ENCODE measurements around the gene CDC42EP4. TPM values are rescaled to one million over a fixed set of nuclear protein-coding genes. Genes with fewer than 3 reads are reported as not detected.
A peak's percentile ranks its signal among the peaks of the same experiment; 100 is the strongest.
"Not testable (repeated sequence)": the region's sequence is repeated elsewhere in the genome, so short reads cannot be mapped to it uniquely, and the experiment has no call there.

Gene CDC42EP4
- total RNA-seq, 5 donors from 2014 or later (not counting 1 experiment from before 2014, with no cell fraction given) = 1.1 to 3.7 (median 1.3) TPM

- WGBS (ENCODE audit: insufficient coverage) = 73% methylated on average over 8 of the region's 9 CpGs
- H3K4me1 ChIP-seq (ENCODE audit: control insufficient read depth in 1 of 2, extremely low read depth in 1 of 2, insufficient read depth in 2 of 2, low read length in 2 of 2) = no peaks in the 10 kb centered on the region
- no peak overlapping the region for H3K4me3 Mint-ChIP-seq
- H3K4me3 ChIP-seq (ENCODE audit: control insufficient read depth in 1 of 2, extremely low read depth in 1 of 2, low read length in 1 of 2) = no peak overlapping the region
- no peak overlapping the region for H3K27ac ChIP-seq (ENCODE audit: low read length)
- H3K27ac Mint-ChIP-seq = no peak overlapping the region
- no peaks in the 10 kb centered on the region for H3K36me3 Mint-ChIP-seq
- ChIA-PET CTCF (no interaction called here), POLR2A (no interaction called here)
- H3K4me1 Mint-ChIP-seq = peaks cover 0 to 4% (median 3%) of the 10 kb centered on the region in 3 donors
- no peak for DNase-seq
- H3K36me3 ChIP-seq (ENCODE audit: control insufficient read depth in 2 of 2, extremely low read depth in 1 of 2, insufficient read depth in 1 of 2, low read length in 1 of 2) = no peaks in the 10 kb centered on the region
- ATAC-seq (replicated peaks in 1 of 4) = no peak
- peaks cover 0 to 3% of the 10 kb centered on the region in 2 experiments for H3K27me3 ChIP-seq (replicated peaks in 1 of 2; ENCODE audit: control insufficient read depth in 2 of 2, extremely low read depth in 1 of 2, insufficient read depth in 2 of 2, low read length in 1 of 2)
- no peaks in the 10 kb centered on the region for H3K27me3 Mint-ChIP-seq
- peaks cover 0 to 3% (median 0%) of the 10 kb centered on the region in 3 donors for H3K9me3 Mint-ChIP-seq
- no peaks in the 10 kb centered on the region for H3K9me3 ChIP-seq
Measured at GRCh38 chr17:73317513-73318426, 6.0 kb upstream of the CDC42EP4 start.

DNA sequence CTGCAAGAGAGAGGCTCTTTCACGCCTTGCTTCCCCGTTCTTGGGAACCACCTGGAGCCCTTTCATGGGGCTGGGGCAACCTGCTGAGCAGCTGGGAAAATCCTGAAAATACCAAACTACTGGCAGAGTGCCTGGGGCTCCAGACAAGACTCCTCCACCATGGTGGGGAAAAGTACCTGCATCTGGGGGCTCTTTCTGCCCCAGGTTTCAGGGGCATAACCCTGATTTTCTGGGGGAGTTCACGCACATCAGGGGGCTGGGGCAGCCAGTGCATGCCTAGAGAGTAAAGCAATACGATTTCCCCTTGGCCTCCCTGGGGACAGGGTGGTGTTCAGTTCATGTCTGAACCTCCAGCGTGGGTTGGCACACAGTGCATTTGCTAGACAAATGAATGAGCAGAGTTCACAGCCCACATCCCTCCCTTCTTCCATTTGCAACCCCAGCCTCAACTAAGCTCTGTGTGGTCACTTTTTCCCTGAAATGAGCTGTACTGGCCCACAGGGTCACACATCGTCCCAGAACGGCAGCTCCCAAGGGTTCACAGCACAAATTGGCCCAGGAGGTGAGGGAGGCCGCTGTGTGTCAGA lies 5.2 kb upstream of the CDC42EP4 start:
- H3K36me3 ChIP-seq (ENCODE audit: control insufficient read depth in 2 of 2, extremely low read depth in 1 of 2, insufficient read depth in 1 of 2, low read length in 1 of 2) = no peaks in the 10 kb centered on the region
- DNase-seq (no peak), ATAC-seq (replicated peaks in 1 of 4) (no peak)
- WGBS (ENCODE audit: insufficient coverage) = 84% methylated on average over 5 of the region's 8 CpGs
- POLR2A ChIA-PET = no interaction called here
- peaks cover 0 to 4% (median 3%) of the 10 kb centered on the region in 3 donors for H3K4me1 Mint-ChIP-seq
- no peak overlapping the region for H3K27ac ChIP-seq (ENCODE audit: low read length)
- H3K27me3 Mint-ChIP-seq = no peaks in the 10 kb centered on the region
- H3K36me3 Mint-ChIP-seq = no peaks in the 10 kb centered on the region
- H3K27ac Mint-ChIP-seq = no peak overlapping the region
- peaks cover 0 to 3% of the 10 kb centered on the region in 2 experiments for H3K27me3 ChIP-seq (replicated peaks in 1 of 2; ENCODE audit: control insufficient read depth in 2 of 2, extremely low read depth in 1 of 2, insufficient read depth in 2 of 2, low read length in 1 of 2)
- no peak overlapping the region for H3K4me3 Mint-ChIP-seq
- H3K4me1 ChIP-seq (ENCODE audit: control insufficient read depth in 1 of 2, extremely low read depth in 1 of 2, insufficient read depth in 2 of 2, low read length in 2 of 2) = peaks cover 0 to 5% of the 10 kb centered on the region in 2 experiments
- no peaks in the 10 kb centered on the region for H3K9me3 ChIP-seq
- no peaks in the 10 kb centered on the region for H3K9me3 Mint-ChIP-seq
- CTCF ChIA-PET = no interaction called here
- no peak overlapping the region for H3K4me3 ChIP-seq (ENCODE audit: control insufficient read depth in 1 of 2, extremely low read depth in 1 of 2, low read length in 1 of 2)

- CTCF ChIA-PET = interaction anchor here in 1 of 2 donors (0.6 kb wide), 1 partner anchor 666 kb away, joined by 3 read pairs; no protein-coding TSS in a partner anchor
- H3K9me3 ChIP-seq = no peaks in the 10 kb centered on the region
Measured at GRCh38 chr17:73315471-73315870, 3.7 kb upstream of the CDC42EP4 start.

GRCh38 chr17:73313526-73314127 lies 1.8 kb upstream of the CDC42EP4 start:
- H3K27ac Mint-ChIP-seq = peak overlapping the region; percentile 34 to 41
- no peaks in the 10 kb centered on the region for H3K9me3 Mint-ChIP-seq
- no peak overlapping the region for H3K27ac ChIP-seq (ENCODE audit: low read length)
- H3K9me3 ChIP-seq = no peaks in the 10 kb centered on the region
- peak overlapping the region; percentile 47 to 54 (median 47) for H3K4me3 Mint-ChIP-seq
- POLR2A ChIA-PET = no interaction called here
- H3K27me3 ChIP-seq (replicated peaks in 1 of 2; ENCODE audit: control insufficient read depth in 2 of 2, extremely low read depth in 1 of 2, insufficient read depth in 2 of 2, low read length in 1 of 2) = peaks cover 0 to 25% of the 10 kb centered on the region in 2 experiments
- H3K4me1 Mint-ChIP-seq = peaks cover 13 to 16% (median 14%) of the 10 kb centered on the region in 3 donors
- DNase-seq (no peak), ATAC-seq (replicated peaks in 1 of 4) (no peak)
- WGBS (ENCODE audit: insufficient coverage) = 50% methylated on average over 2 of the region's 8 CpGs
- no peaks in the 10 kb centered on the region for H3K27me3 Mint-ChIP-seq
- peaks cover 7 to 26% of the 10 kb centered on the region in 2 experiments for H3K4me1 ChIP-seq (ENCODE audit: control insufficient read depth in 1 of 2, extremely low read depth in 1 of 2, insufficient read depth in 2 of 2, low read length in 2 of 2)
- CTCF ChIA-PET = interaction anchor here in 1 of 2 donors (0.7 kb wide), 1 partner anchor 8 kb away, joined by 3 read pairs; no protein-coding TSS in a partner anchor
- no peaks in the 10 kb centered on the region for H3K36me3 ChIP-seq (ENCODE audit: control insufficient read depth in 2 of 2, extremely low read depth in 1 of 2, insufficient read depth in 1 of 2, low read length in 1 of 2)
- no peak overlapping the region for H3K4me3 ChIP-seq (ENCODE audit: control insufficient read depth in 1 of 2, extremely low read depth in 1 of 2, low read length in 1 of 2)
- no peaks in the 10 kb centered on the region for H3K36me3 Mint-ChIP-seq

More at GRCh38 chr17:73315471-73315870, 3.7 kb upstream of the CDC42EP4 start:
- Histone ChIP-seq H3K4me1 (ENCODE audit: control insufficient read depth in 1 of 2, extremely low read depth in 1 of 2, insufficient read depth in 2 of 2, low read length in 2 of 2) (peaks cover 3 to 16% of the 10 kb centered on the region in 2 experiments), H3K36me3 (ENCODE audit: control insufficient read depth in 2 of 2, extremely low read depth in 1 of 2, insufficient read depth in 1 of 2, low read length in 1 of 2) (no peaks in the 10 kb centered on the region), H3K27me3 (replicated peaks in 1 of 2; ENCODE audit: control insufficient read depth in 2 of 2, extremely low read depth in 1 of 2, insufficient read depth in 2 of 2, low read length in 1 of 2) (peaks cover 0 to 8% of the 10 kb centered on the region in 2 experiments), H3K4me3 (ENCODE audit: control insufficient read depth in 1 of 2, extremely low read depth in 1 of 2, low read length in 1 of 2) (no peak overlapping the region), H3K27ac (ENCODE audit: low read length) (no peak overlapping the region)
- Mint-ChIP-seq H3K27ac (no peak overlapping the region), H3K4me3 (no peak overlapping the region), H3K9me3 (no peaks in the 10 kb centered on the region), H3K4me1 (peaks cover under 1 to 5% (median 3%) of the 10 kb centered on the region in 3 donors), H3K27me3 (no peaks in the 10 kb centered on the region), H3K36me3 (no peaks in the 10 kb centered on the region)
- no peak for ATAC-seq (replicated peaks in 1 of 4)
- WGBS (ENCODE audit: insufficient coverage) = no CpG with 5 or more reads among the region's 5 CpGs
- no peak for DNase-seq
- POLR2A ChIA-PET = interaction anchor here in 1 of 2 donors (0.6 to 0.7 kb wide), 2 partner anchors 19 to 91 kb away, joined by 5 to 8 read pairs; no protein-coding TSS in a partner anchor

GRCh38 chr17:73312887-73313286 lies 1.1 kb upstream of the CDC42EP4 start:
- Histone ChIP-seq H3K4me1 (ENCODE audit: control insufficient read depth in 1 of 2, extremely low read depth in 1 of 2, insufficient read depth in 2 of 2, low read length in 2 of 2) (peaks cover 7 to 26% of the 10 kb centered on the region in 2 experiments), H3K27me3 (replicated peaks in 1 of 2; ENCODE audit: control insufficient read depth in 2 of 2, extremely low read depth in 1 of 2, insufficient read depth in 2 of 2, low read length in 1 of 2) (peaks cover 0 to 30% of the 10 kb centered on the region in 2 experiments)
- H3K9me3 Mint-ChIP-seq; H3K4me3 ChIP-seq (ENCODE audit: control insufficient read depth in 1 of 2, extremely low read depth in 1 of 2, low read length in 1 of 2); H3K36me3 Mint-ChIP-seq; H3K9me3 ChIP-seq; POLR2A ChIA-PET; H3K27me3 Mint-ChIP-seq; H3K27ac Mint-ChIP-seq; H3K27ac ChIP-seq (ENCODE audit: low read length); ATAC-seq (replicated peaks in 1 of 4); H3K36me3 ChIP-seq (ENCODE audit: control insufficient read depth in 2 of 2, extremely low read depth in 1 of 2, insufficient read depth in 1 of 2, low read length in 1 of 2); DNase-seq: not testable (repeated sequence)
- CTCF ChIA-PET = interaction anchor here in 1 of 2 donors (0.6 kb wide), 2 partner anchors 113 to 588 kb away, joined by 5 to 9 read pairs; no protein-coding TSS in a partner anchor
- Mint-ChIP-seq H3K4me1 (peaks cover 13 to 16% (median 14%) of the 10 kb centered on the region in 3 donors), H3K4me3 (peak overlapping the region; percentile 83 to 87 (median 85))
- 85% methylated on average over 3 of the region's 11 CpGs for WGBS (ENCODE audit: insufficient coverage)

- POLR2A ChIA-PET = no interaction called here
Measured at GRCh38 chr17:73311428-73311780, 397 bp downstream of the CDC42EP4 start.

More at GRCh38 chr17:73311428-73311780, 397 bp downstream of the CDC42EP4 start:
- no peak overlapping the region for H3K27ac Mint-ChIP-seq
- H3K9me3 Mint-ChIP-seq = no peaks in the 10 kb centered on the region
- no peaks in the 10 kb centered on the region for H3K27me3 Mint-ChIP-seq
- CTCF ChIA-PET = interaction anchor here in 1 of 2 donors (0.7 to 0.8 kb wide), 2 partner anchors 51 to 120 kb away, joined by 3 read pairs; no protein-coding TSS in a partner anchor
- H3K36me3 ChIP-seq (ENCODE audit: control insufficient read depth in 2 of 2, extremely low read depth in 1 of 2, insufficient read depth in 1 of 2, low read length in 1 of 2) = no peaks in the 10 kb centered on the region
- DNase-seq = peak in 4 of 35 experiments; percentile 1 to 24 (median 9)
- peak overlapping the region; percentile 60 to 95 for H3K4me3 ChIP-seq (ENCODE audit: control insufficient read depth in 1 of 2, extremely low read depth in 1 of 2, low read length in 1 of 2)
- peak overlapping the region; percentile 83 to 87 (median 85) for H3K4me3 Mint-ChIP-seq
- H3K36me3 Mint-ChIP-seq = no peaks in the 10 kb centered on the region
- H3K4me1 ChIP-seq (ENCODE audit: control insufficient read depth in 1 of 2, extremely low read depth in 1 of 2, insufficient read depth in 2 of 2, low read length in 2 of 2) = peaks cover 7 to 26% of the 10 kb centered on the region in 2 experiments
- under 1% methylated on average over 38 of the region's 38 CpGs for WGBS (ENCODE audit: insufficient coverage)
- H3K9me3 ChIP-seq = no peaks in the 10 kb centered on the region
- ATAC-seq (replicated peaks in 1 of 4) = peak; percentile 2 to 26 (median 19)
- peaks cover 13 to 16% (median 14%) of the 10 kb centered on the region in 3 donors for H3K4me1 Mint-ChIP-seq
- no peak overlapping the region for H3K27ac ChIP-seq (ENCODE audit: low read length)
- H3K27me3 ChIP-seq (replicated peaks in 1 of 2; ENCODE audit: control insufficient read depth in 2 of 2, extremely low read depth in 1 of 2, insufficient read depth in 2 of 2, low read length in 1 of 2) = peaks cover 0 to 38% of the 10 kb centered on the region in 2 experiments
